Measurements from ENCODE around the gene NUP214.
"Not testable (repeated sequence)": the region's sequence is repeated elsewhere in the genome, so short reads cannot be mapped to it uniquely, and the experiment has no call there.

The NUP214 gene

GRCh38 chr9:131201856-131202255, 76.5 kb downstream of the NUP214 start:
- no peak for DNase-seq

- DNase-seq: no peak
These were observed 78.2 kb downstream of the NUP214 start for GRCh38 chr9:131203431-131204218.

- no peak for DNase-seq
These were observed 78.9 kb downstream of the NUP214 start for GRCh38 chr9:131204285-131204684.

- DNase-seq: no peak
These were observed 81.1 kb downstream of the NUP214 start for GRCh38 chr9:131206495-131206894.

- not testable (repeated sequence) for DNase-seq
These were observed 86.5 kb downstream of the NUP214 start for GRCh38 chr9:131211920-131212319.

GRCh38 chr9:131214286-131214856, 89.0 kb downstream of the NUP214 start:
- DNase-seq: no peak

- no peak for DNase-seq
These were observed 89.5 kb downstream of the NUP214 start for GRCh38 chr9:131214876-131215275.

- no peak for DNase-seq
These were observed 91.4 kb downstream of the NUP214 start for GRCh38 chr9:131216806-131217205.

- no peak for DNase-seq
These were observed 92.1 kb downstream of the NUP214 start for GRCh38 chr9:131217331-131218031.

- DNase-seq: no peak
These were observed 93.0 kb downstream of the NUP214 start for GRCh38 chr9:131218370-131218769.

GRCh38 chr9:131220485-131220884, 95.1 kb downstream of the NUP214 start:
- DNase-seq: no peak

GRCh38 chr9:131222460-131222859, 97.1 kb downstream of the NUP214 start:
- DNase-seq: no peak

- DNase-seq: no peak
These were observed 100.8 kb downstream of the NUP214 start for GRCh38 chr9:131226226-131226625.

- no peak for DNase-seq
These were observed 101.9 kb downstream of the NUP214 start for GRCh38 chr9:131227112-131227958.

GRCh38 chr9:131227959-131228460, 102.6 kb downstream of the NUP214 start:
- no peak for DNase-seq

GRCh38 chr9:131228988-131229387, 103.6 kb downstream of the NUP214 start:
- no peak for DNase-seq

GRCh38 chr9:131233556-131233955, 108.2 kb downstream of the NUP214 start:
- no peak for DNase-seq

- no peak for DNase-seq
These were observed 108.6 kb downstream of the NUP214 start for GRCh38 chr9:131233995-131234394.

GRCh38 chr9:131234799-131235479, 109.6 kb downstream of the NUP214 start:
- no peak for DNase-seq

GRCh38 chr9:131235480-131235851, 110.1 kb downstream of the NUP214 start:
- no peak for DNase-seq

- no peak for DNase-seq
These were observed 110.8 kb downstream of the NUP214 start for GRCh38 chr9:131236161-131236560.

GRCh38 chr9:131236761-131237160, 111.4 kb downstream of the NUP214 start:
- DNase-seq: no peak

All from activated CD4-positive, alpha-beta T cell treated with anti-CD3 and anti-CD28 coated beads, Interleukin-2, amount 50 U/mL, for 4 hours (primary cell).